HG03103 (cell line): ENCODE results near the gene PACRG.
A peak's percentile ranks its signal among the peaks of the same experiment; 100 is the strongest.
"Not testable (repeated sequence)": the region's sequence is repeated elsewhere in the genome, so short reads cannot be mapped to it uniquely, and the experiment has no call there.

Experiments
- ATAC-seq: cut with Tn5 transposase; IDR thresholded peaks from one replicate; pipeline ENCODE4 v1.9.1; 2021; ENCODE audit warnings: low read depth; ENCODE audit not compliant: unreplicated experiment

The PACRG gene

GRCh38 chr6:162727322-162728182 lies at the start of gene PACRG, which contains the start of gene PRKN:
Gene PACRG (plus strand): TSS chr6:162727974.
Gene PRKN (minus strand): TSS chr6:162727766.
- ATAC-seq: peak; percentile 96

- not testable (repeated sequence) for ATAC-seq
These were observed 48.9 kb upstream of the PACRG start for GRCh38 chr6:162678896-162679295.

GRCh38 chr6:162679681-162680080 lies 48.1 kb upstream of the PACRG start:
- ATAC-seq: no peak

- no peak for ATAC-seq
These were observed 47.4 kb upstream of the PACRG start for GRCh38 chr6:162680367-162680766.

- no peak for ATAC-seq
These were observed 46.9 kb upstream of the PACRG start for GRCh38 chr6:162680871-162681270.

- no peak for ATAC-seq
These were observed 46.3 kb upstream of the PACRG start for GRCh38 chr6:162681447-162681846.

- no peak for ATAC-seq
These were observed 44.6 kb upstream of the PACRG start for GRCh38 chr6:162683135-162683534.

- no peak for ATAC-seq
These were observed 43.7 kb upstream of the PACRG start for GRCh38 chr6:162684052-162684451.

GRCh38 chr6:162684961-162685360 lies 42.8 kb upstream of the PACRG start:
- ATAC-seq: no peak

- no peak for ATAC-seq
These were observed 42.2 kb upstream of the PACRG start for GRCh38 chr6:162685586-162685985.

- ATAC-seq: no peak
These were observed 38.9 kb upstream of the PACRG start for GRCh38 chr6:162688751-162689345.

- ATAC-seq: no peak
These were observed 37.6 kb upstream of the PACRG start for GRCh38 chr6:162690158-162690557.

- ATAC-seq: no peak
These were observed 29.8 kb upstream of the PACRG start for GRCh38 chr6:162697872-162698403.

GRCh38 chr6:162698440-162698839 lies 29.3 kb upstream of the PACRG start:
- ATAC-seq: no peak

GRCh38 chr6:162699961-162700360 lies 27.8 kb upstream of the PACRG start:
- ATAC-seq: no peak

GRCh38 chr6:162700966-162701365 lies 26.8 kb upstream of the PACRG start:
- no peak for ATAC-seq

GRCh38 chr6:162701551-162701950 lies 26.2 kb upstream of the PACRG start:
- no peak for ATAC-seq

- no peak for ATAC-seq
These were observed 25.3 kb upstream of the PACRG start for GRCh38 chr6:162702446-162702845.

- ATAC-seq: no peak
These were observed 23.8 kb upstream of the PACRG start for GRCh38 chr6:162704001-162704400.

GRCh38 chr6:162705736-162706135 lies 22.0 kb upstream of the PACRG start:
- no peak for ATAC-seq

- no peak for ATAC-seq
These were observed 21.5 kb upstream of the PACRG start for GRCh38 chr6:162706232-162706631.

GRCh38 chr6:162708971-162709370 lies 18.8 kb upstream of the PACRG start:
- ATAC-seq: no peak
